HG03139 (cell line): ENCODE data around the gene HASPIN.
"Not testable (repeated sequence)": the region's sequence is repeated elsewhere in the genome, so short reads cannot be mapped to it uniquely, and the experiment has no call there.

ENCODE experiments used
- ATAC-seq: cut with Tn5 transposase; IDR thresholded peaks from one replicate; pipeline ENCODE4 v1.9.1; 2021; ENCODE audit not compliant: unreplicated experiment

HASPIN gene

DNA sequence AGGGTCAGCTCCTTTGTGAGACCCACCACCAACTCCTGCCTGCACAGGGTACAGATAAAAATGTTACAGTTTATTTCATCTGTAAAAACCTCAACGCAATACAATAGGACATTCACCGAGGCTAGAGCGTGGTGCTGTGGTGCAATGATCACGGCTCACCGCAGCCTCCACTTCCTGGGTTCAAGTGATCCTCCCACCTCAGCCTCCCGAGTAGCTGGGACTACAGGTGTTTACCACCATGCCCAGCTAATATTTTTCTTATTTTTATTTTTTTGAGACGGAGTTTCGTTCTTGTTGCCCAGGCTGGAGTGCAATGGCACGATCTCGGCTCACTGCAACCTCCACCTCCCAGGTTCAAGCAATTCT lies 11.2 kb downstream of the HASPIN start:
- not testable (repeated sequence) for ATAC-seq

DNA sequence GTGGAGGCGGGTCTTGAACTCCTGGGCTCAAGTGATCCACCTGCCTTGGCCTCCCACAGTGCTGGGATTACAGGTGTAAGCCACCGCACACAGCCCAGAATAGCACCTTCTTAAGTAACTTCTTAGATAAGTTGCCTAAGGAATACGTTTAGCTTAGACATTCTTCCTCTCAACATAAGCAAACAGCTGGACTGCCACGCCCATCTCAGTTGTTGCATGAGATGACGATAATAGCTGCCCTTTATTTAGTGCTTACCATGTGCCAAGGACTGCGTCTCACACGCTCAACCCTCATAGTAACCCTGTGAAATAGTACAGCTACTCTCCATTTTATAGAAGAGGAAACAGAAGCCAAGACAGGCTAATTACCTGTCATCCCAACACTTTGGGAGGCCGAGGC lies 11.8 kb downstream of the HASPIN start:
- ATAC-seq = no peak

DNA sequence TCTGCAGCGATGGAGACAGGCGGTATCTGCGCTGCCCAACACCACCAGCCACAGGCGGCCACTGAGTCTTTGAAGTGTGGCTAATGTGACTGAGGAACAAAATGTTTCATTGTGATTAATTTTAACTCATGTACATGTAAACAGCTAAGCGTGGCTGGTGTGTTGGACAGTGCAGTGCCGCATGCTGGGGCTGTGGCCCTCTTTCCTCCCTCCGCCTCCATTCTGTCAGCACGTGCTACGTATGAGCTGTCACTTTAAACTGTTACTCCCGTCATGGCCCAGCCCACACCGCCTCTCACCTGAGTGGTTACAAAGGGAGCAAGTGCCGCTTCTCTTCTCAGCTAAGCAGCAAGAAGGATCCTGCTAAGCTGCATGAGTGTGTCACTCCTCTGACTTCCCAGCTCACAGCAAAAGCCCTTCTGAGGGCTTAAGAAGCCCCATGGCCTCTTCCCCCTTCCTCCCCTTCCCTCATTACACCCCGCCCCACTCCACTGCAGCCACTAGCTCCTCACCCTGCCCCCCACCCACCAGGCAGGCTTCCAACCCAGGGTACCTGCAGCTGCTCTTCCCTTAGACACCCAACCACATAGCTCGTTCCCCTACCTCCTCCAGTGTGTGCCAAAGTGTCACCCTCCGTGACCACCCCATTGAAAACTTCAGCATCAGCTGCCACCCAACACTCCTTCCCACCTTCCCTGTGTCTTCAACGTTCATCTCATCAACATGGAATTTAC lies 15.0 kb downstream of the HASPIN start:
- ATAC-seq = no peak

DNA sequence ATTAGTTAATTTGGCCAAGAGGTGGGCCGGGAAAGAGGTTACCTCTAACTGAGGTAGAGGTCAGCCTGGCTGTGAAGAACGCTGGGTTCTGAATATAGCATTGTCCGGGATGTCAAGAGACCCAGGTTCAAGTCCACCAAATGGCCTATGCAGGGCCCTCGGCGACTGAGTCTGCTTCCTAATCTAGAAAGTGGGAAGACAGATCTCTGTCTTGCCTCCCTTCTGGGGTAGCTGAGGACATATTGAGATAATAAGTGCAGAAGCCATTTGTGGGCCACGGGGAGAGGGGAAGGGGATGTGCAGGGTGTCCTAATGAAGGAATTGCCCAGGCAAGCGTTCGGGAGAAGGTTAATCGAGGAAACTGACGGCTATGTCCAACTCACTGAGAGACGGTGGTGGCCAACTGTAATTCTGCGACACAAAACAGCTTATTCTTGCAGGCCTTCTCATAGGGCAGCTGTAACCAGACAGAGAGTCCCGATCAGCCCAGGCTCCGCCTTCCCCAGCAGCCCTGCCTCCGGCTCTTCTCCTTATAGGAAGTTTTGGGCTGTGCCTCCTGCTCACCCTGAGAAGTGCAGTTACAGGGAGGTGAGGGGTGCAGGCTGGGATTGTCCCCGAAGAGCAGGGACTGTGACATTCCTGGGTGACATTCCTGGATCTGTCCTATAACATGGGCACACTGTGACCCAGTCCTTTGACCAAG lies 15.9 kb downstream of the HASPIN start:
- no peak for ATAC-seq

DNA sequence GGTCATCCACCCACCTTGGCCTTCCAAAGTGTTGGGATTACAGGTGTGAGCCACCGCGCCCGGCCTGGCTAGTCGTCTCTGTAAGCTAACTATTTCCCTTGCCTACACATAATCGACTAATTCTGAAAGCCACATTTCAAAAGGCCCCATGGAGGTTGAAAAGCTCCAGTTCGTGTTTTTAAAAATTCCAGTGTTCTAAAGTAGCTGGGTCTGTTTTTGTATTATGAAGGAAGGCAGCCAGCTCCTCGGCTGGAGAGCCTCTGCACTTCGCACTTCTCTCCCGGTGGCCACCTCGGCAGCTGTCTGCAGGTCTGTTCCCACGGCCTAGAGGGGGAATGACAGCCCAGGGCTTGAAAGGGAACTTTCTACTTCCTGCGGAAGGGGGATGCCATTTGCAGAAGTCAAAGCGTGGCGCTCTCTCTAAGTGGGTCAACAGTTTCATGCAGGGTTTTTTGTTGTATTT lies 16.9 kb downstream of the HASPIN start:
- no peak for ATAC-seq

DNA sequence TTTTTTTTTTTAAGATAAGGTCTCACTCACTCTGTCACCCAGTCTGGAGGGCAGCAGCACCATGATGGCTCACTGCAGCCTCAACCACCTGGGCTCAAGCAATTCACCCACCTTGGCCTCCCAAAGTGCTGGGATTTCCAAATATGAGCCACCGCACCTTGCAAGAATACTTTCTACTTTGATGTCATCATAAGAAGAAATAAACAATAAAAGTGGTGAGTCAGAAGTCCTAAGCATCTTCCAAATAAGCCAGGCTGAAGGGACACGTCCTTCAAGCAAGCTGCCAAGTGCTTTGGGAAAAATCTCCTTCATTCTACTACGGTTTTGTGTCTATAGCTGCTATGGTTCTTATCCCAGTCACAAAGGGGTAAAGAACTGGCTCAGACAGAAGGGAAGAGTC lies 20.3 kb downstream of the HASPIN start:
- ATAC-seq = no peak

DNA sequence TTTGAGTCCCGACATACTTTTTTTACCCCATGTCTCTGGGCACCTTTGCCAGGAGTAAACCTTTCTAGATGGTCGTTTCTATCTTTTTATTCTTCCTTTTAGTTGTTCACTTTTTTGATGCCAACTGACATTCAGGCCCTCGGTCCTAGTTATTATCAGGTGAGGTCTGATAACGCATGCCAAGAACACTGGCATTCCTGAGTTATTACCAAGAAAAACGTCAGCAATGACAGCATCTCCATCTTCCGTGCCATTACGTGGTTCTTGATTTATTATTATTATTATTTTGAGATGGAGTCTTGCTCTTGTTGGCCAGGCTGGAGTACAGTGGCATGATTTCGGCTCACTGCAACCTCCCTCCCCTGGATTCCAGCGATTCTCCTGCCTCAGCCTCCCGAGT lies 21.4 kb downstream of the HASPIN start:
- no peak for ATAC-seq

DNA sequence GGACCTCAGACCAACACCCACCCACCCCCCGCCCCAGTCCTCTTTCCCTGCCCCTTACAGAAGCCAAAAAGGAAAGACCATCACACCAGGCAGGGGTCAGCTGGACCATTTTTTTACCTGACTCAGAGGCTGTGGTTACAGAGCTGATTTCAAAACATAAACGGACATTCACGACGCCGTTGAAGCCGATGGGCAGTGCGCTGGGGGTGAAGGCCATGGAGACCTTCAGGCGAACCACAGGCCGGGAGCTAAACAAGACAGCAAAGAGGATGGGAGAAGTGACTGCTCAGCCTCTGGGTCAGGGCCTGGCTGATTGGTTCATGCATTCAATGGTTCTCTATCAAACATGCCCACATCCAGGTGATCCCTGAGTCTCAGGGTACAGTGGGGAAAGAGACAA lies 24.1 kb downstream of the HASPIN start:
- ATAC-seq = no peak

DNA sequence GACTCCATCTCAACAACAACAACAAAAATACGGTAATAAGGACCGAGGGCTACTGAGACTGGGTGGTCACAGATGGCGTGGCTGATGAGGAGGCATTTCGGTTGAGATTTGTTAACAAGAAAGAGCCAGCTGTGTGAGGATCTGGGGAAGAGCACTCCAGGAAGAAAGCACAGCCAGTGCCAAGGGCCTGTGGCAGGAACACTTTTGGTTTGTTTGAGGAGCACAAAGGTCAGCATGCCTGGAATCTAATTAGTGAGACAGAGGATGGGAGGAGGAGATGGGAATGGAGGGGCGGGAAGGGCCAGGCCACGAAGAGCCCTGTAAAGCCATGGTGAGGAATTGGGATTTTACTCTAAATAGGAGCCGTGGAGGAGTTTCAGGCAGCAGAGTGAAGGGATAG lies 24.9 kb downstream of the HASPIN start:
- no peak for ATAC-seq

DNA sequence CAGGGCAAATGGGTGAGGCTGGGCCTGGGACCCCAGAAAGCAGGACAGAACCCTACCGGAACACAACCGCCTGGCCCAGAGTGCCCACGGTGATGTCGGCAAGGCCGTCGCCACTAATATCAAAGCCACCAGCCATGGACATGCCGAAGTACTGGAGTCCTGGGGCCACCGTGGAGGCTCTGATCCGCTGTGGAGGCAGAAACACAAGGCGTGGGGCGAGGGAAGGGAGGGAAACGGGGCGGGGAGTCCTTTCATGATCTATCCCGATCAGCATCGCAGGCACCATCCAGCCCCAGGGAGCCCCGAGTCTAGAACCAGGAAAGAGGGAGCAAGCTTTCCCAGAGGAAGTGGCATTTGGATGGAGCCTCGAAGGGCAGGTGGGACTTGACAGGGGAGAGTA lies 26.6 kb downstream of the HASPIN start:
- ATAC-seq = no peak

DNA sequence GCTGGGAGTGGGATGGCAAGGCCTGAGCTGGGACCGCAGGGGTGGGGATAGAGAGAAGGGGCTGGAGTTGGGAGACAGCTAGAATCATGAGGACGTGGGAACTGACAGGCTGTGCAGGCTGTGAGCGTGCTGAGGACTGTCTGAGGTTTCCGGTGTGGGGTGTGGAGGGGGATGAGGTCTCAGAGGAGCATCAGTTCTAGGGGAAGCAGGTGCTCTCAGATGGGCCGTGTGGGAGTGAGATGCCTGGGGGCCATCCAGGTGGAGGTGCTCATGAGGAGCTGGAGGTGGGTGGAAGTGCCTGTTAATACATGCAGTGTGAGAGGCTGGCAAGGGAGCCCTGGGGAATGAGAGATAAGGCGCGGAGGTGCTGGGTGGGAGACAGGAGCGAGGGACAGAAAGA lies 27.2 kb downstream of the HASPIN start:
- ATAC-seq = no peak

DNA sequence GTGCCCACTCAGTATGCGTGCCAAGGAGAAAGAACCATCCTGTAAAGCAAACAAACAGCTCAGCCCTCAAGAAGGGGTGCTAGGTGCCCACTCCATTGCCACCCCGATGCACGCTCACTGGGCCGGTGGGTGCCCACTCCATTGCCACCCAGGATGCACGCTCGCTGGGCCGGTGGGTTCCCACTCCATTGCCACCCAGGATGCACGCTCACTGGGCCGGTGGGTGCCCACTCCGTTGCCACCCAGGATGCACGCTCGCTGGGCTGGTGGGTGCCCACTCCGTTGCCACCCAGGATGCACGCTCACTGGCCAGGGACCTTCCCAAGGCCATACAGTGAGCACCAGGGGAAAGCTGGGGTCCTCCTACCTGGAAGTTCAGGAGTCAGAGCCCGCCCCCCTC lies 28.1 kb downstream of the HASPIN start:
- ATAC-seq = no peak

DNA sequence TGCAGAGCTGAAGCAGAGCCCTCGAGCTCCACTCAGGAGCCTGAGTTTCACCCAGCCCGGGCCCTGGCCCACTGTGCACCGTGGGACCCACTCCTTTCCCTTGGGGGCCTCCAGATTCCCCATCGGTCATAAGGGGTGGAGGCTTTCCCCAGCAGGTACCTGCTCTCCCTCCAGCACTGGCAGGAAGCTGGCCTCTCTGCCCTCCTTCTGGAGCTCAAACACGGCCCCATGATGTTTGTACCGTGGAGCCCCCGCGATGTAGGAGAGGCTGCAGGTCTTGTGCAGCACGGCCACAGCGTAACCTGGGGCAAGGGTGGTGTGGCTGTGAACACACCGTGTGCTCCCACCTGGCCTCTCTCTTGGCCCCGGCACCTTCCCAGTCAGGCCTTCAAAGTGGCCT lies 29.9 kb downstream of the HASPIN start:
- ATAC-seq = no peak

DNA sequence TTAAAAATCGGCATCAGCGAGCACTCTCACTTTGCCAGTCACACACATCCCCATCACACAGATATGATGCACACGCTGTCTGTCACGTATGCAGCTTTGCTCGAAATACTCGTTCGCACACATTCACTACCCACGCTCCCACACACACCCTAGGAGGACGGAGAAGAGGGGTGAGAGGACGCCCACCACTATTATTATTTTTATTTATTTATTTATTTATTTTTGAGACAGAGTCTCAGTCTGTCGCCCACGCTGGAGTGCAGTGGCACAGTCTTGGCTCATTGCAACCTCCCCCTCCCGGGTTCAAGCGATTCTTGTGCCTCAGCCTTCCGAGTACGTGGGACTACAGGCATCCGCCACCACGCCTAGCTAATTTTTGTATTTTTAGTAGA lies 30.4 kb downstream of the HASPIN start:
- no peak for ATAC-seq

DNA sequence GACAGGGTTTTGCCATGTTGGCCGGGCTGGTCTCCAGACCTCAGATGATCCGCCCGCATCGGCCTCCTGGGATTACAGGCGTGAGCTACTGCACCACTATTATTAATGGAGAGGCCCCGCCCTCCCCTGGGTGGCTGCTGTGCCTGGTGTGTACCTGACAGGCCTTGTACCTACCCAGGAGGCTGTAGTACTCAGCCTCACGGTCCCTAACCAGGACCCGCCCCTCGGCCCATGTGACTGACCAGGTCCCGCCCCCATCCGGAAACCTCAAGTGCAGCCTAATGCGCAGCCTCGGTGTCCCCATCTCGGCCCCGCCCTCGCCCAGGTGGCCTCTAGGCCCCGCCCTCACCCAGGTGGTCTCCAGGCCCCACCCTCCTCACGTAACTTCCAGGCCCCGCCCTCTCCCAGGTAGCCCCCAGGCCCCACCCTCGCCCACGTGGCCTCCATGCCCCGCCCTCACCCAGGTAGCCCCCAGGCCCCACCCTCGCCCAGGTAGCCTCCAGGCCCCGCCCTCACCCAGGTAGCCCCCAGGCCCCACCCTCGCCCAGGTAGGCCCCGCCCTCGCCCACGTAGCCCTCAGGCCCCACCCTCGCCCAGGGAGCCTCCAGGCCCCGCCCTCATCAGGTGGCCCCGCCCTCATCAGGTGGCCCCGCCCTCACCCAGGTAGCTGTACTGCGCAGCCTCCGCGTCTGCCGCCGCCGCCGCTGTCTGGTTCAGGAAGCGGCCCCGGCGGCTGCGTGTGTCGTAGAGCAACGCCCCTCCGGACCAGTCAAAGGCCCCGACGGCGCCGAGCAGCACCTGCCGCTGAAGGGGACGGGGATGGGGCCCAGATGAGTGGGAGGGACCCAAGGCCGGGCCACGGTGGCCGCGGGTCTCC lies 31.0 kb downstream of the HASPIN start:
- no peak for ATAC-seq

DNA sequence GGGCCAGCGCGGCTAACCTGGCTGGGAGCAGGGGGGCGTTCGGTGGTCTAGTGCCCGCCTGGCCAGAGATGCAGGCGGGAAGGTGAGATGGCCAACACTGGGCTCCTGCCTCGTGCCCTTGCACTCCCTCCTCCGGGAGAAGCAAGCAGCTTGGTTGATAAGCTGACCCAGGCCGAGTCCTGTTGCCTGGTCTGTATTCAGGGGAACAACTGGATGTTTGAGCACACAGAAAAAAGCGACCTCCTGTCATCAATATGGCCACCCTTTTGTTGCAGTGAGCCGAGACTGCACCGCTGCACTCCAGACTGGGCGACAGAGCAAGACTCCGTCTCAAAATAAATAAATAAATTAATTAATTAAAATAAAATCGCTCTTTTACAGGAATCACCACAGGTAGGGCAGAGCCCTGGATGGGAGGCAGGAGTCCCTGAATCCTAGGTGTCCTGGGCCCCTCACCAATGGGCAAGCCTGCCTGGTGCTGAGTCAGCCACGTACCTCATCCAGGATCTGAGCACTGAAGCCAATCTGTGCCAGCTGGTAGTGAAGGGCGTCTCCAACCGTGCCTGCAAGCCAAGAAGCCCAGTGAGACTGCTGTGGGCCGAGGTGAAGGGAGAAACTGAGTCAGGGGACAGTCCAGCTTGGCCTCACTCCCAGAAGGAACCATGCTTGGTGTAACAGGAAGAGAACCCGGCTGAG lies 31.8 kb downstream of the HASPIN start:
- ATAC-seq = no peak

DNA sequence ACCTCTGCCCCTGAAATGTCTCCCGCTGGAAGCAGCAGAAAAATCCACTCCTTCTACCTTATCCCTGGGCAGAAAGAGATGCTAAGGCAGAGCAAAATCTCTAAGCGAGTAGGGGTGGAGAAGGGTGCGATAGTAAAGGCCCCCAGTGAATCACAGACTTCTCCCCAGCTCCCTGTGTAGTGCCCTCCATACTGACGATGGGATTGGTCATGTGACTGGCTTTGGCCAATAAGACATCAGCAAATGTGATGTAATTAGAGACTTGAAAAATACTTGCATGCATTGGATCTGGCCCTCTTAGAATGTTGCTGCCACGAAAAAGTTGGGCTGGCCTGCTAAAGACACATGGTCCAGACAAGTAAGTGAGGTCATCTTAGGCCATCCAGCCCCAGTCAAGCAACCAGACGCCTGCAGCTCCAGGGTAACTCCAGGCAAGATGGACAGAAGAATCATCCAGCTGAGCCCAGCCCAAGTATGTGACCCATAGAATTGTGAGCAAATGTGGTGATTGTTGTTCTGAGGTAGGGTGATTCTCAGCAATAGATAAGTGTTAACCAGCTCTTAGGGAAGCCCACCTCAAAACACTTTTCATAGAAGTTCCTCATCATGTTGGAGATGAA lies 36.0 kb downstream of the HASPIN start:
- no peak for ATAC-seq

DNA sequence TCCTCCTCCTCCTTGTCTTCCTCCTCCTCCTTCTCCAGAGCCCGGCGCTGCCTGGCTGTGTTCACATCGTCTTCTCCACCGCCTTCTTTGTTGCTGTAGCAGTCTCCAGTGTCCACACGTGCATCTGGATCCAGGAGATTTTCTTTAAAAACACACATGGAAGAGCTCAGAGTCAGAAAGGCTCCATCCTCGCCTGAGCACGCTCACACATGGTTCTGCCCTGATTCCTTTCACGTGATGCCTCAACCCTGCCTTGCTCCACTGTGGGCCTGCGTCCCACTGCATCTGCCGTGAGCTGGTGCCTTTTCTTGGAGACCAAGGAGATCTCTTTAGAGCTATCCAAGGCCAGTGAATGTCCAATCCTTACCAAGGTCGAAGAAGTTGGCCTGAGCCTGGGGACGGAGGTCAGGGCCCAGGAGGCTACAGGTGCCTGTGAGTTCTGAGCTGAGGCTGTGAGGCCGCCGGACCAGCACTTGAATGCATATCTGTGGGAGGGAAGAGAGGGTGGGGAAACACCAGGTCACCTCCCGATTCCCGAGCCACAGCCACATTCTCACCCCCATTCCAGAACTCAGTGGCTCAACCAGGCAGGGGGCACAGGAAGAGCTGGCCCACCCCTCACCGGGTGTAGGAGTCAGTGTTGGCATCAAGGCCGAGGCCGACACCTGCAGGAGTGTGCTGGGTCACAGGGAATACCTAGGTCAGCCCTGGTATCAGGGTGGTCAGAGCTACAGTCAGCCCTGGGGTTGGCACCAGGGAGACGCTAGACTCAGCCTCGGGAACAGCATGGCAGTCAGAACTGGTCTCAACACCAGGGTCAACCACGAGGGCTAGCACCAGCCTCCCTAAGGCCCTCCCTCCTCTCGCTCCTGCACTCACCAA lies 37.6 kb downstream of the HASPIN start:
- no peak for ATAC-seq

DNA sequence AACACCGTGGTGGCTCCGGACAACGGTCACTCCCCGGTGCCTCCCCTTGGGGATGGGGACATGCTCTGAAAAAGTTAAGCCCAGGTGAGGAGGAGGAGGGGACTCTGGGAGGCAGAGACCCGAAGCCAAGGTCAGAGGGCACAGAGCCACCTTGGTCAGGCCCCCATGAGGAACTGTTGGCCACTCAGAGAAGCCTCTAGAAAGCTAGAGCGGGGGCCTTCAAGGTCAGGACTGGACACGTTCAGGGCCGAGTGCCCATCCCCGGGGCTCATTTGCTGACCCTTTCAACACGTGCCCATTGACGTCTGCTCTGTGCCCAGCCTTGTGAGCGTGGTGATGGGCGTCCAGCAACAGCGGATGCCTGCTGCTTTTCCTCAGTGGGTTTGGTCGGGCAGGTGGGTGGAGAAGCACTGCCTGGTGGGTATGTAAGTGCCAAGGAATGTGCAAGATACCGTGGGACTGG lies 38.2 kb downstream of the HASPIN start:
- no peak for ATAC-seq
